Parathyroid adenoma (tissue), 2 donors: ENCODE results near the gene EGFL6.

Source experiments
- H2AFZ ChIP-seq: fragments of 300-600 bp; sonication (generic); one replicate; pipeline ENCODE4 v1.7.0; 2017; ENCODE audit warnings: antibody characterized with exemption, mild to moderate bottlenecking
- H3K27ac ChIP-seq: fragments of 300-600 bp; sonication (generic); one replicate; pipeline ENCODE4 v1.7.0; 2017
- H3K27me3 ChIP-seq: fragments of 300-600 bp; sonication (generic); one replicate; pipeline ENCODE4 v1.7.0; 2017; ENCODE audit warnings: low read length; ENCODE audit not compliant: control insufficient read depth, insufficient read depth
- H3K36me3 ChIP-seq: fragments of 300-600 bp; sonication (generic); one replicate; pipeline ENCODE4 v1.7.0; 2017; ENCODE audit warnings: low read length; ENCODE audit not compliant: control insufficient read depth, insufficient read depth
- H3K4me1 ChIP-seq: fragments of 300-600 bp; sonication (generic); one replicate; pipeline ENCODE4 v1.7.0; 2017; ENCODE audit warnings: control low read depth
- H3K4me2 ChIP-seq: fragments of 300-600 bp; sonication (generic); one replicate; pipeline ENCODE4 v1.7.0; 2017; ENCODE audit warnings: low read length
- H3K4me3 ChIP-seq: fragments of 300-600 bp; sonication (generic); one replicate; pipeline ENCODE4 v1.7.0; 2017; ENCODE audit warnings: low read depth, low read length
- H3K79me2 ChIP-seq: fragments of 300-600 bp; sonication (generic); one replicate; pipeline ENCODE4 v1.7.0; 2017; ENCODE audit warnings: control low read depth
- H3K9ac ChIP-seq: fragments of 300-600 bp; sonication (generic); one replicate; pipeline ENCODE4 v1.7.0; 2017; ENCODE audit warnings: mild to moderate bottlenecking
- H3K9me3 ChIP-seq: fragments of 300-600 bp; sonication (generic); one replicate; pipeline ENCODE4 v1.7.0; 2017; ENCODE audit warnings: low read length; ENCODE audit not compliant: control insufficient read depth
- TF ChIP-seq, protein P1 (sequence below): fragments of 300-600 bp; sonication (generic); IDR thresholded peaks from one replicate; pipeline ENCODE4 v1.7.0; 2017; ENCODE audit warnings: antibody characterized with exemption, mild to moderate bottlenecking
- donor health status: primary hyperparathyroidism.

The EGFL6 gene

DNA sequence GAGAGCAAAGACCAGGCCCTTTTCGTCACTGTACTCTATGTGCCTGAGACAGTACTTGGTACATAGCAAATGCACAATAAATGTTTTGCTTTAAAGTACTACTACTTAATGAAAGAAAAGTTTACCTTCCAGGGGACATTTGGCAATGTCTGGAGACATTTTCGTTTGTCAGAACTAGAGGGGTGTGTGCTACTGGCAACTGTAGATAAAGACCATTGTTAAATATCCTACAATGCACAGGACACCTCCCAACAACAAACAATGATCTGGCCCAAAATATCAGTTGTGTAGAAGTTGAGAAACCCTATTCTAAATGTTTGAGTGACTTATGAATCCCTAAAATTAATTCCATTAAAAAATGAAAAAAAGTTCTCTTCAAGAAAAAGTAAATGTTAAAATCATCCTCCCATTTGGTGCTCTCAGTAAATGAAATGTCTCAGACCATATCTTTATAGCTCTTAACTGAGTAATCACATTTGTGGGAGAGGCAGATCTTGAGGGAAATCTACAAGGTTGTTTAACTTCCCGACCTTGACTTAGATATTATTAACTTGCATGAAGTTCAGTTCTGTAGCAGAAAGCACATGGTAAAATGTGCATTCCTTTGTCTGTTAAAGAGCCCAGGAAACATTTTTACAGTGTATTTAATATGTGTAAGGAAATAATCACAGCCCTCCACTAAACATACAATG is 18.5 kb downstream of the EGFL6 start:
- Histone ChIP-seq H3K4me1 (no peaks in the 10 kb centered on the region), H3K79me2 (no peaks in the 10 kb centered on the region), H3K9me3 (no peaks in the 10 kb centered on the region), H3K4me3 (no peak overlapping the region), H3K4me2 (no peak overlapping the region), H3K27ac (no peak overlapping the region), H3K36me3 (no peaks in the 10 kb centered on the region), H3K9ac (no peak overlapping the region), H2AFZ (no peak overlapping the region), H3K27me3 (no peaks in the 10 kb centered on the region)
- TF ChIP-seq, protein P1, sequence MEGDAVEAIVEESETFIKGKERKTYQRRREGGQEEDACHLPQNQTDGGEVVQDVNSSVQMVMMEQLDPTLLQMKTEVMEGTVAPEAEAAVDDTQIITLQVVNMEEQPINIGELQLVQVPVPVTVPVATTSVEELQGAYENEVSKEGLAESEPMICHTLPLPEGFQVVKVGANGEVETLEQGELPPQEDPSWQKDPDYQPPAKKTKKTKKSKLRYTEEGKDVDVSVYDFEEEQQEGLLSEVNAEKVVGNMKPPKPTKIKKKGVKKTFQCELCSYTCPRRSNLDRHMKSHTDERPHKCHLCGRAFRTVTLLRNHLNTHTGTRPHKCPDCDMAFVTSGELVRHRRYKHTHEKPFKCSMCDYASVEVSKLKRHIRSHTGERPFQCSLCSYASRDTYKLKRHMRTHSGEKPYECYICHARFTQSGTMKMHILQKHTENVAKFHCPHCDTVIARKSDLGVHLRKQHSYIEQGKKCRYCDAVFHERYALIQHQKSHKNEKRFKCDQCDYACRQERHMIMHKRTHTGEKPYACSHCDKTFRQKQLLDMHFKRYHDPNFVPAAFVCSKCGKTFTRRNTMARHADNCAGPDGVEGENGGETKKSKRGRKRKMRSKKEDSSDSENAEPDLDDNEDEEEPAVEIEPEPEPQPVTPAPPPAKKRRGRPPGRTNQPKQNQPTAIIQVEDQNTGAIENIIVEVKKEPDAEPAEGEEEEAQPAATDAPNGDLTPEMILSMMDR = no peak

- Histone ChIP-seq H3K9ac (no peak overlapping the region), H3K4me2 (no peak overlapping the region), H3K79me2 (no peaks in the 10 kb centered on the region), H3K4me3 (no peak overlapping the region), H3K27ac (no peak overlapping the region), H3K27me3 (no peaks in the 10 kb centered on the region), H3K36me3 (no peaks in the 10 kb centered on the region), H3K4me1 (no peaks in the 10 kb centered on the region), H2AFZ (no peak overlapping the region), H3K9me3 (no peaks in the 10 kb centered on the region)
- TF ChIP-seq, protein P1 = no peak
Observed at GRCh38 chrX:13590207-13590606, 20.8 kb downstream of the EGFL6 start.

DNA sequence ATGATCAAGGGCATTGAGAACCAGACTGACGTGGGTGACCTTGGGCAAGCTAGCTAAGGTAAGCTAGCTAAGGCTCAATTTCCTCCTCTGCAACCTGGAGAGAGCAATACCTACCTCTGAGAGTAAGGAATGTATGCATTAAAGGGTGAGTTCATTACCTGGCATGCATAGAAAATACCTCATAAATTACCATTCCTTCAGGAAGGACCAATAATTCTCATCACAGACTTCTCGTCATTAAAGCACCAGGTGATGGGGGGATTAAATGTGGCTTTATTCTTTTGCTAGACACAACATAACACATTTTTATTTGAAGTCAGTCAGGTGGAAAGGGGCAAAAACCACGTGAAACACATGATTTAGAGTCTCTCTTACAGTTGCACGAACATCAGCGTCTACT is 21.5 kb downstream of the EGFL6 start:
- H3K79me2 ChIP-seq = no peaks in the 10 kb centered on the region
- H3K9me3 ChIP-seq = no peaks in the 10 kb centered on the region
- no peak overlapping the region for H3K9ac ChIP-seq
- H3K4me2 ChIP-seq = no peak overlapping the region
- no peaks in the 10 kb centered on the region for H3K36me3 ChIP-seq
- no peak overlapping the region for H3K27ac ChIP-seq
- H2AFZ ChIP-seq = no peak overlapping the region
- H3K4me3 ChIP-seq = no peak overlapping the region
- no peaks in the 10 kb centered on the region for H3K4me1 ChIP-seq
- H3K27me3 ChIP-seq = no peaks in the 10 kb centered on the region
- TF ChIP-seq, protein P1 = no peak

DNA sequence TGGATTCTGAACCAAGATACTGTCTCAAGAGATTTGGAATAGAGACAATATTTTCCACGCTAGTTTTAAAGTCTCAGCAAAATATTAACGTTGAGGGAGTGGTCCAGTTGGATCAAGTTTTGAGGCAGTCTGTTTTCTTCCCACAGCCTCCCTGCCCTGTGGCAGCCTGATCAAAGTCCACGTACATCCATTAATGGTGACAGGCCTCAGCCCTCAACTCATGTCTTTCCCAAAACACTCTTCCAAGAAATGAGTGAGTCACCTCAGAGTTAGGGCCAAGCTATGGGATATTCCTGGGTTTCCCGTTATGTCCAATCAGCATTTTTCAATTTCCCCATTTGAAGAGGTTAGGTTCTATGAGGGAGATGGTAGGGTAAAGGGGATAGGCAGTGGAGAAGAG is 28.5 kb downstream of the EGFL6 start:
- Histone ChIP-seq H3K27me3 (no peaks in the 10 kb centered on the region), H3K4me3 (no peak overlapping the region), H3K36me3 (no peaks in the 10 kb centered on the region), H3K79me2 (no peaks in the 10 kb centered on the region), H3K9me3 (no peaks in the 10 kb centered on the region), H3K4me1 (no peaks in the 10 kb centered on the region), H3K9ac (no peak overlapping the region), H3K4me2 (no peak overlapping the region), H3K27ac (no peak overlapping the region), H2AFZ (no peak overlapping the region)
- TF ChIP-seq, protein P1 = no peak

DNA sequence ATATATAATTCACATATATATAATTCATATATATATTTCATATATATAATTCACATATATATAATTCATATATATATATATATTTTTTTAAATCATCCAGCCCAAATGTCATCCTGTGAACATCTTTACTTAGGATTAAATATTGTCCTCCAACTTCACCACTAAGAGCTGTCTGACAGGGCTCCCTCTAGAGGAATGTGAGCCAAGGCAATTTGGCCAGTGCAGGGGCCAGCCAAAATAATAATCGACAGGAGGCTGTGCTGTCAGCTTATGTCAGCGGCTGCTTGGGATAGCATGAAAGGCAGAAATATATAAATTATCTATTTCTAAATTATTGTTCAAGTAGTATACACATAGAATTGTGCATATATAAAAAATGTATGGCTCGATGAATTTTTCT is 29.5 kb downstream of the EGFL6 start:
- Histone ChIP-seq H3K27me3 (no peaks in the 10 kb centered on the region), H3K4me3 (no peak overlapping the region), H3K4me1 (no peaks in the 10 kb centered on the region), H3K79me2 (no peaks in the 10 kb centered on the region), H3K9ac (no peak overlapping the region), H2AFZ (no peak overlapping the region), H3K4me2 (no peak overlapping the region), H3K9me3 (no peaks in the 10 kb centered on the region), H3K36me3 (no peaks in the 10 kb centered on the region), H3K27ac (no peak overlapping the region)
- TF ChIP-seq, protein P1 = no peak
